ENCODE results near the gene NDUFS1. TPM values are rescaled to one million over a fixed set of nuclear protein-coding genes. Genes with fewer than 3 reads are reported as not detected.
"Not testable (repeated sequence)": the region's sequence is repeated elsewhere in the genome, so short reads cannot be mapped to it uniquely, and the experiment has no call there.

Gene NDUFS1
- total RNA-seq, 4 donors from 2014 or later, result 50.9 to 162 (median 82.8) TPM

DNA sequence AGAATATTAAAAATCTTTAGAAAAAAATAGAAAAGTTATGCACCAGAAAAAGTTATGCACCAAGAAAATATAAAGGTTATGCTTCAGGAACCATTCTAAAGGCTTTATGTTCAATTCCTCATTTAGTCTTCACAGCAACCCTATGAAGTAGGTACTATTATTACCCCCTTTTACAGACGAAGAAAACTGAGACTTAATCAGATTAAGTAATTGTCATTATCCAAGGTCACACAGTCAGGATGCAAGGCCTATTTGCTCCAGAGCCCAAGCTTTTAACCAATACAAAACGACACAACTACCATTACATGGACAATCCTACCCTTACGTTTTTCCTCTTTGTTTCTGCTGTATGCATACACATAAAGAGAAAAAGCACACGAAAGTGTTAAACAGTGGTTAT, 78.3 kb downstream of the NDUFS1 start:
- intact Hi-C loops (cut with DNase I), result no loop called here
- DNase-seq, result no peak
- TF ChIP-seq POLR2A (IDR thresholded peaks at IDR 0.05) (no peak), CTCF (IDR thresholded peaks at IDR 0.05) (no peak)
- Histone ChIP-seq H3K36me3 (no peaks in the 10 kb centered on the region), H3K27ac (no peak overlapping the region), H3K9me3 (no peaks in the 10 kb centered on the region), H3K4me1 (peaks cover 13 to 18% of the 10 kb centered on the region in 2 donors), H3K4me3 (replicated peaks in 1 of 3) (no peak overlapping the region), H3K27me3 (no peaks in the 10 kb centered on the region)
- WGBS, 2 donors, result 90 to 91% methylated on average over 4 of the region's 4 CpGs

DNA sequence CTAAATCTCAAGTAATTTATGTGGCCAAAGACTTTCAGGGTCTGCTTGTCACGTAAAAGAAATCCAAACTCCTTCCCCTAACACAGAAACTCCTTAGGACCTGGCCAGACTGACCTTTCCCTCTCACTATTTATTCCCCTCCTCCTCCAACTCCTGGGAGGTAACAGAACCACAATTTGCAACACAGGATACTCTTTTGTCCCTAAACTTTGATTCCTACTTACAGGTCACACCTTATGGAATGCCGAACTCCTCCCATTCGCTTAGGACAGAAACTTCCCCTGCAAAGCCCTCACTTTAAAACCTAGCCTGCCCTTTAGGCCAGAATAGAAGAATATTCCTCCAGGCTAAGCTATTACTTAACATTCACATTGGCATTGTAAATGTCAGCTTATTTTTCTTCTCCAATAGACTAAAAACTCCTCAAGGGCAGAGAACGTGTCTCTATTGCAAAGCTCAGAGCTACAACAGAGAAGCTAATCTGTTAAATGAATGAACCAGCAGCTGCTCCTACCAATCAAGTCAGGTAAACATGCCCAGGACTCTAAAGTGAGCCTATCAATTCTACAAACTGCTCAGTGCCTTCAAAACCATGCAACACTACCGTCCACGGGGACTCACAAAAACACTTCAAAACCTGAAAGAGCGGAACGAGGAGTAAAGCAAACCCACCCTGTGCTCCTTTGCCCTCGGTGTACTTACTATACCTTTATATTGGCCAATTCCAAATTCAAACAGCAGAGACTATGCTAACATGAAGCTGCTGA, 79.4 kb downstream of the NDUFS1 start:
- Histone ChIP-seq H3K36me3 (no peaks in the 10 kb centered on the region), H3K27me3 (no peaks in the 10 kb centered on the region), H3K4me3 (replicated peaks in 1 of 3) (no peak overlapping the region), H3K4me1 (peaks cover 13 to 18% of the 10 kb centered on the region in 2 donors), H3K9me3 (no peaks in the 10 kb centered on the region), H3K27ac (peak overlapping the region in 1 of 3 donors; percentile 32)
- WGBS, 2 donors, result 47 to 61% methylated on average over 9 of the region's 9 CpGs
- TF ChIP-seq CTCF (IDR thresholded peaks at IDR 0.05) (no peak), POLR2A (IDR thresholded peaks at IDR 0.05) (no peak)
- intact Hi-C loops (cut with DNase I), result no loop called here
- DNase-seq, result no peak

DNA sequence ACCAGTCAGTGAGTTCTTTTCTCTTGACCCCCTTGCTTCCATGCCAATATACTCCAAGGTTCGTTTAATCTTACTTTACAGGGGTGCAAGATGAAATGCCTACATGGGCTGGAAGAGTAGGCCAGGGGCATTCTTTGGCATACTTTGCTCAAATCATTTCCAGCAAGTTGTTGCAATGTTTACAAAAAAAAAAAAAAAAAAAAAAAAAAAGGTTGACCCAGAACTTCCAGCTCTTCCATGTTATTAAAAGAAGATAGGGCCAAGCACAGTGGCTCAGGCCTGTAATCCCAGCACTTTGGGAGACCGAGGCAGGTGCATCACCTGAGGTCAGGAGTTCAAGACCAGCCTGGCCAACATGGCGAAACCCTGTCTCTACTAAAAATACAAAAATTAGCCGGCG, 81.4 kb downstream of the NDUFS1 start:
- DNase-seq; intact Hi-C loops (cut with DNase I); H3K27ac ChIP-seq; H3K9me3 ChIP-seq; H3K27me3 ChIP-seq; H3K4me3 ChIP-seq (replicated peaks in 1 of 3); H3K36me3 ChIP-seq: not testable (repeated sequence)
- whole genome bisulfite sequencing, 2 donors, result 85 to 86% methylated on average over 5 of the region's 5 CpGs
- peaks cover 12 to 13% of the 10 kb centered on the region in 2 donors for H3K4me1 ChIP-seq

DNA sequence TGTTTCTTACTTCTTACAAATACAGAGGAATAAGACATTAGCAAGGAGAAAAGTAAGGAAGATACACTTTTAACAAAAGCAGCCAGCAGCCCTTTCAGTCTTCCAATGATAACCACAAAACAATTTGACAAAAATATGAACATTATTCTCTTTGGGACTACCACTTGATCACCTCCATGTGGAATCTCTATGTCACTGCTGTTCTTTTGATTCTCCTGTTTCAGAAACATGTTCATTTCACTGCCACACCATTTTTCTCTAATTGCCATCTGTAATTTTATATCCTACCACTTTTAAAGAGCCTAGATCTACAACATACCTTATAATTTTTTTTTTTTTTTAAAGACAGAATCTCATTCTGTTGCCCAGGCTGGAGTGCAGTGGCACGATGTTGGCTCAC, 84.1 kb downstream of the NDUFS1 start:
- Histone ChIP-seq H3K27ac (no peak overlapping the region), H3K36me3 (no peaks in the 10 kb centered on the region), H3K4me1 (peaks cover 10 to 12% of the 10 kb centered on the region in 2 donors), H3K9me3 (no peaks in the 10 kb centered on the region), H3K27me3 (no peaks in the 10 kb centered on the region), H3K4me3 (replicated peaks in 1 of 3) (no peak overlapping the region)
- TF ChIP-seq CTCF (IDR thresholded peaks at IDR 0.05) (no peak), POLR2A (IDR thresholded peaks at IDR 0.05) (no peak)
- DNase-seq, result no peak
- 86 to 96% methylated on average over 1 of the region's 1 CpG for WGBS, 2 donors
- intact Hi-C loops (cut with DNase I), result no loop called here

GRCh38 chr2:206071807-206072206, 87.4 kb downstream of the NDUFS1 start:
- Histone ChIP-seq H3K4me1 (no peaks in the 10 kb centered on the region), H3K27me3 (no peaks in the 10 kb centered on the region), H3K4me3 (replicated peaks in 1 of 3) (no peak overlapping the region), H3K27ac (no peak overlapping the region), H3K36me3 (no peaks in the 10 kb centered on the region), H3K9me3 (no peaks in the 10 kb centered on the region)
- 74 to 88% methylated on average over 1 of the region's 1 CpG for WGBS, 2 donors
- TF ChIP-seq POLR2A (IDR thresholded peaks at IDR 0.05) (no peak), CTCF (IDR thresholded peaks at IDR 0.05) (no peak)
- intact Hi-C loops (cut with DNase I), result no loop called here
- DNase-seq, result no peak

All from thyroid gland (tissue), 4 donors.